ENCODE measurements around the gene RNASE12. TPM values are rescaled to one million over a fixed set of nuclear protein-coding genes. Genes with fewer than 3 reads are reported as not detected.

Gene RNASE12, protein sequence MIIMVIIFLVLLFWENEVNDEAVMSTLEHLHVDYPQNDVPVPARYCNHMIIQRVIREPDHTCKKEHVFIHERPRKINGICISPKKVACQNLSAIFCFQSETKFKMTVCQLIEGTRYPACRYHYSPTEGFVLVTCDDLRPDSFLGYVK
- not detected in 2 replicates for total RNA-seq

DNA sequence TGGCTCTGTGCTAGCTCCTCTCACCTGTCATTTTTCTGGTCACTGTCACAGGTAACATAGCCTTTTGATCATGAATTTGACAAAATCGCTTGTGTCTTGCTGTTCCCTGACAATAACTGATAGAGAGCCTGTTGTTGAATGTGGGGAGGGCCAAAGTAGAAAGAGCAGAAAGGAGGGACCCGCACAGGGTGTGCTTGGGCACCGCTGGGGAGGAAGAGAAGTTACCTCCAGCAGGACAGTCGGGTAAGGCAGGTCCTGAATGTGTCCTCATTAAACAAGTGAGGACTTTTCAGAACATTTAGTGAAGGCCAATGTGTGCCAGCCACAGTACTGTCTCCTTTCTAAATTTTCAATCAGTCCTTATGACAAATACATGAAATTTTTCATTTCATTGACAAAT lies at the start of gene RNASE12:
RNASE12 (minus strand) TSS at position 142 of the 400 bp plus-strand sequence. CDS start 653 bp downstream, outside the sequence.

GRCh38 chr14:20587489-20588154 lies 3.6 kb downstream of the RNASE12 start, which contains the start of gene RNASE11:
Gene RNASE11, minus strand, starts transcription at chr14:20588001.

DNA sequence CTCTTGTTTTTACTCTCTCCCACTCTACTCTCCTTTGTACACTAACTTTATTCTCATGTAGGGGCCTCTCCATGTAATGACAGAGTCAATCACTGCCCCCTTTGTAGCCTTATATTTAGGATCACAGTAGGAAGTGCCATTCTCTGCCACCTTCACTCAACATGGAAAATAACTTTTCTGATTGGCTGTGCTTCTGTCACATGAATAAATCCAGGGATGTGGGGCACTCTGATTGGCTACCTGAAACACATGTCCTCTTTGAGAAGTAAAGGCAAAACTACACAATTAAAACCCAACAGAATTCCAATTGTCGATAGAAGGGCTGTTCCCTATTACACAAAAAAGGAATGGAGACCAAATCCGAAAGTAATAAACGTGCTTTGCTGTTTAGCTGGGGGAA lies 30.2 kb downstream of the RNASE12 start, which contains the start of gene RNASE9:
RNASE9 (minus strand) TSS at position 87 of the 400 bp plus-strand sequence.

Other genes starting within 250 kb of the RNASE12 start
- gene PARP2, start 247.7 kb downstream of the RNASE12 start, total RNA-seq, result 2.2 and 4.1 TPM in 2 replicates
- 8.9 and 10.3 TPM in 2 replicates for gene TEP1, start 177.9 kb downstream of the RNASE12 start, total RNA-seq
- 0.09 and 0.12 TPM in 2 replicates for gene KLHL33, start 155.2 kb downstream of the RNASE12 start, total RNA-seq
- gene OSGEP, start 136.6 kb downstream of the RNASE12 start, total RNA-seq, result 24.2 and 30.0 TPM in 2 replicates
- 145 and 204 TPM in 2 replicates for gene APEX1, start 136.2 kb downstream of the RNASE12 start, total RNA-seq
- 8.4 and 14.4 TPM in 2 replicates for gene PIP4P1, start 129.9 kb downstream of the RNASE12 start, total RNA-seq
- gene PNP, start 122.0 kb downstream of the RNASE12 start, total RNA-seq, result 16.3 and 22.6 TPM in 2 replicates
- gene RNASE10, start 85.8 kb downstream of the RNASE12 start, total RNA-seq, result not detected in 2 replicates
- not detected in 2 replicates for gene RNASE9, start 30.3 kb downstream of the RNASE12 start, total RNA-seq
- gene RNASE11, start 3.4 kb downstream of the RNASE12 start, total RNA-seq, result not detected in 2 replicates
- gene OR6S1, start 50.3 kb upstream of the RNASE12 start, total RNA-seq, result not detected in 2 replicates
- 56.5 and 57.9 TPM in 2 replicates for gene RNASE4, start 93.2 kb upstream of the RNASE12 start, total RNA-seq
- gene ANG, start 97.4 kb upstream of the RNASE12 start, total RNA-seq, result 12.3 and 12.8 TPM in 2 replicates
- not detected in 2 replicates for gene EDDM3A, start 154.5 kb upstream of the RNASE12 start, total RNA-seq
- gene EDDM3B, start 177.0 kb upstream of the RNASE12 start, total RNA-seq, result not detected in 2 replicates
- gene RNASE6, start 189.9 kb upstream of the RNASE12 start, total RNA-seq, result not detected in 2 replicates
- gene RNASE1, start 211.5 kb upstream of the RNASE12 start, total RNA-seq, result 1.3 TPM in 1 of 2 replicates, not detected in the other